ENCODE measurements around the gene EPB41L2. TPM values are rescaled to one million over a fixed set of nuclear protein-coding genes. Genes with fewer than 3 reads are reported as not detected.

The EPB41L2 gene
- 22.5 and 33.3 TPM in 2 replicates for total RNA-seq (2022)
- percentile 56 among the genes with signal in this experiment for Bru-seq, nascent RNA
- percentile 52 among the genes with signal in this experiment for BruChase-seq, experiment 1, labeled RNA remaining after a 6-hour chase
- BruChase-seq, experiment 2, labeled RNA remaining after a 2-hour chase = percentile 52 among the genes with signal in this experiment
- long read RNA-seq, full-length matches to known transcripts = 6 of 8 reads
- long read RNA-seq, partial matches to known transcripts = 0 of 8 reads
- long read RNA-seq, other reads (novel, unspliced or antisense) = 2 of 8 reads

DNA sequence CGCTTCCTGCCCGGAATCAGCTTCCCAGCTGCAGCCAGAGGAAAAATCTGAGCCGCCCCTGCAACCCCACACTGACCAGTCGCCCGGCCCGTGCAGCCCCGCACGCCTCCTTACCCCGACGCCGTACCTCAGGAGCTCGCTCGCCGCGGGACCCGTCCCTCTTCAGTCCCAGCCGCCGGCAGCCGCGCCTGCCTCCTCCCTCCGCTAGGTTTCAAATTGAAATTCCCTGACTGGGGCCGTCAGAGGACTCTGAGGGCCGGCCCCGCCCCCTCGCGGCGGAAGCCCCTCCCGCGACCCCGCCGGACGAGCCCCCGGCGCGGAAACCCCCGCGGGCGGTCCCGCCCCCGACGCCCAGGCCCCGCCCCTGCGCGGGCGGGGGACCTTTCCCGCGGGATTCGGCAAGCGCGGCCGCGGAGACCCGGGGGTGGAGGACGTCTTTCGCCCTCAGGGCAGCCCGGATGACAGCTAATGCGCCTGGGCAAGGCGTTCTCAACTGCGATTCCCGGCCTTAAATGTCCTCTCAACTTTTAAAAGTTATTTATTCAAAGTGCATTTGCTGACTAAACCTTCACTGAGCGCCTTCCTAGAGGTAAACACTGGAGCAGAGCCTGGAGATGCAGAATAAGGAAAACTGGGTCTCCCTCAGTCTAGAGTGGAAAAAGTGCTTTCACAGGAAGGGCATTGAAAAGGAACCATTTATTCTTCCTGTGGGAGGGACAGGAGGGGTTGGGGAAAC lies at the start of gene EPB41L2:
EPB41L2 (minus strand) TSS at position 218 of the 736 bp plus-strand sequence. CDS start 106,760 bp downstream, outside the sequence.
- no peaks in the 10 kb centered on the region for H3K27me3 Mint-ChIP-seq (ENCODE audit: insufficient read depth, unreplicated experiment)
- peak; percentile 80 for DNase-seq (ENCODE audit: unreplicated experiment)
- CTCF ChIA-PET = interaction anchor here (1.0 to 1.3 kb wide), 2 partner anchors 10 to 79 kb away, joined by 3 to 4 read pairs; no protein-coding TSS in a partner anchor
- intact Hi-C loops (cut with micrococcal nuclease) = loop anchor here (1.0 to 5.0 kb wide), 2 partner anchors 167 to 176 kb away; no protein-coding TSS in a partner anchor
- H3K27ac Mint-ChIP-seq (ENCODE audit: low read depth, unreplicated experiment) = peak within 1 kb of the TSS; percentile 69
- TF ChIP-seq, protein P1, sequence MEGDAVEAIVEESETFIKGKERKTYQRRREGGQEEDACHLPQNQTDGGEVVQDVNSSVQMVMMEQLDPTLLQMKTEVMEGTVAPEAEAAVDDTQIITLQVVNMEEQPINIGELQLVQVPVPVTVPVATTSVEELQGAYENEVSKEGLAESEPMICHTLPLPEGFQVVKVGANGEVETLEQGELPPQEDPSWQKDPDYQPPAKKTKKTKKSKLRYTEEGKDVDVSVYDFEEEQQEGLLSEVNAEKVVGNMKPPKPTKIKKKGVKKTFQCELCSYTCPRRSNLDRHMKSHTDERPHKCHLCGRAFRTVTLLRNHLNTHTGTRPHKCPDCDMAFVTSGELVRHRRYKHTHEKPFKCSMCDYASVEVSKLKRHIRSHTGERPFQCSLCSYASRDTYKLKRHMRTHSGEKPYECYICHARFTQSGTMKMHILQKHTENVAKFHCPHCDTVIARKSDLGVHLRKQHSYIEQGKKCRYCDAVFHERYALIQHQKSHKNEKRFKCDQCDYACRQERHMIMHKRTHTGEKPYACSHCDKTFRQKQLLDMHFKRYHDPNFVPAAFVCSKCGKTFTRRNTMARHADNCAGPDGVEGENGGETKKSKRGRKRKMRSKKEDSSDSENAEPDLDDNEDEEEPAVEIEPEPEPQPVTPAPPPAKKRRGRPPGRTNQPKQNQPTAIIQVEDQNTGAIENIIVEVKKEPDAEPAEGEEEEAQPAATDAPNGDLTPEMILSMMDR (IDR thresholded peaks at IDR 0.05; ENCODE audit: unreplicated experiment) = no peak
- POLR2A ChIA-PET = interaction anchor here (0.6 to 1.6 kb wide), 9 partner anchors 8 to 1753 kb away, joined by 3 to 5 read pairs (median 3); no protein-coding TSS in a partner anchor
- no peaks in the 10 kb centered on the region for H3K36me3 Mint-ChIP-seq (ENCODE audit: insufficient read depth, unreplicated experiment)
- H3K9me3 Mint-ChIP-seq (ENCODE audit: unreplicated experiment) = no peaks in the 10 kb centered on the region
- peak within 1 kb of the TSS; percentile 84 for H3K4me3 Mint-ChIP-seq (ENCODE audit: unreplicated experiment)
- BruUV-seq (replicated peaks) = no TSS peak
- H3K4me1 Mint-ChIP-seq (ENCODE audit: insufficient read depth, unreplicated experiment) = peaks cover 17% of the 10 kb centered on the region

DNA sequence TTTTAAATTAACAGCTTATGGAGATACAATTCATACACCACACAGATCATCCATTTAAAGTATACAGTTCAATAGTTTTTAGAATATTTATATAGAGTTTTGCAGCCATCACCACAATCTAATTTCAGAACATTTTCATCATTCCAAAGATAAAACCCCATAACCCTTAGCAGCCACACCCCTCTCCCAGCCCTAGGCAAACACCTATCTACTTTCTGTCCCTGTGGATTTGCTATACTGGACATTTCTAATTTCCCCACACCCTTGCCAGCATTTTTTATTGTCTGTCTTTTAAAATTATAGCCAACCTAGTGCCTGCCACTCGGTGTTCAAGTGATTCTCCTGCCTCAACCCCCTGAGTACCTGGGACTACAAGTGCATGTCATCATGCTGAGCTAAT lies 49.2 kb upstream of the EPB41L2 start:
- TF ChIP-seq, protein P1 (IDR thresholded peaks at IDR 0.05; ENCODE audit: unreplicated experiment) = no peak
- Mint-ChIP-seq H3K27me3 (ENCODE audit: insufficient read depth, unreplicated experiment) (no peaks in the 10 kb centered on the region), H3K36me3 (ENCODE audit: insufficient read depth, unreplicated experiment) (no peaks in the 10 kb centered on the region), H3K4me3 (ENCODE audit: unreplicated experiment) (no peak overlapping the region), H3K4me1 (ENCODE audit: insufficient read depth, unreplicated experiment) (peaks cover 5% of the 10 kb centered on the region), H3K27ac (ENCODE audit: low read depth, unreplicated experiment) (no peak overlapping the region), H3K9me3 (ENCODE audit: unreplicated experiment) (no peaks in the 10 kb centered on the region)
- ChIA-PET POLR2A (interaction anchor here (1.3 kb wide), 1 partner anchor 10 kb away, joined by 4 read pairs; no protein-coding TSS in a partner anchor), CTCF (interaction anchor here (1.2 to 11.3 kb wide), 2 partner anchors 227 to 228 kb away, joined by 9 to 200 read pairs; no protein-coding TSS in a partner anchor)
- BruUV-seq (replicated peaks) = no TSS peak
- intact Hi-C loops (cut with micrococcal nuclease) = no loop called here
- DNase-seq (ENCODE audit: unreplicated experiment) = no peak

DNA sequence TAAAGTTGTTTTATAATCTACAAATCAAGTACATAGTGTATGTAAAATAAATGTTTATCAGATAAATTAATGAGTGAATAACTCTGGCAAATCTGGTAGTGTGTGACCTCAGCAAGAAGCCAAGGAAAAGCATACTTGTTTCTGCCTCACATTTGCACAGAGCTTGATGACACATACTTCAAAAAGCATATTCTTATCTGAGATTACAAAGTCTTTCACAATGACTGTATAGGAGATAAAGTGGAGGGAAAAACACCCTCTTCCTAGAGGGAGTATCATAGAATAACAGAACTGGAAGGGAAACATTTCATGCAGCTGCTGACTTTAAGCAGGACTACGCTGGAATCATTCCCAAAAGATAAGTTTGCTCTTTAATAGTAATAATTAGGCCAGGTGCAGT lies 44.1 kb upstream of the EPB41L2 start:
- Mint-ChIP-seq H3K36me3 (ENCODE audit: insufficient read depth, unreplicated experiment) (no peaks in the 10 kb centered on the region), H3K9me3 (ENCODE audit: unreplicated experiment) (no peaks in the 10 kb centered on the region), H3K4me1 (ENCODE audit: insufficient read depth, unreplicated experiment) (peaks cover under 1% of the 10 kb centered on the region), H3K4me3 (ENCODE audit: unreplicated experiment) (no peak overlapping the region), H3K27ac (ENCODE audit: low read depth, unreplicated experiment) (no peak overlapping the region), H3K27me3 (ENCODE audit: insufficient read depth, unreplicated experiment) (no peaks in the 10 kb centered on the region)
- DNase-seq (ENCODE audit: unreplicated experiment) = no peak
- intact Hi-C loops (cut with micrococcal nuclease) = no loop called here
- POLR2A ChIA-PET = no interaction called here
- no TSS peak for BruUV-seq (replicated peaks)
- TF ChIP-seq, protein P1 (IDR thresholded peaks at IDR 0.05; ENCODE audit: unreplicated experiment) = no peak
- CTCF ChIA-PET = interaction anchor here (0.6 to 0.8 kb wide), 2 partner anchors 10 to 425 kb away, joined by 3 to 5 read pairs; no protein-coding TSS in a partner anchor

DNA sequence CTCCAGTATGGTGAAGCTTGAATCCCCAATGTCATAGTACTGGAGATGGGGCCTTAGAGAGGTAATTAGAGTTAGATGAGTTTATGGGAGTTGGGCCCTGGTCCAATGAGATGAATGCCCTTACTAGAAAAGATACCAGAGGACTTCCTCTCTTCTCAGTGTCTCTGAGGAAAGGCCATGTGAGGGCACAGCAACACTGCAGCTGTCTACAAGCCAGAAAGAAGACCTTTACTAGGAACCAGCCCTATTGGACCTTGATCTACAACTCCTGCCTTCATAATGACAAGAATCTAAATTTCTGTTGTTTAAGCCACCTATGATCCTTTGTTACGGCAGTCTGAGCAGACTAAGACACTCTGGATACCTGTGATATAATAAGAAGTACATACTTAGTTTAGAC lies 40.9 kb upstream of the EPB41L2 start:
- Mint-ChIP-seq H3K27ac (ENCODE audit: low read depth, unreplicated experiment) (no peak overlapping the region), H3K36me3 (ENCODE audit: insufficient read depth, unreplicated experiment) (no peaks in the 10 kb centered on the region), H3K4me1 (ENCODE audit: insufficient read depth, unreplicated experiment) (no peaks in the 10 kb centered on the region), H3K27me3 (ENCODE audit: insufficient read depth, unreplicated experiment) (no peaks in the 10 kb centered on the region), H3K9me3 (ENCODE audit: unreplicated experiment) (peaks cover 2% of the 10 kb centered on the region), H3K4me3 (ENCODE audit: unreplicated experiment) (no peak overlapping the region)
- TF ChIP-seq, protein P1 (IDR thresholded peaks at IDR 0.05; ENCODE audit: unreplicated experiment) = no peak
- ChIA-PET POLR2A (no interaction called here), CTCF (interaction anchor here (0.9 kb wide), 1 partner anchor 46 kb away, joined by 4 read pairs; no protein-coding TSS in a partner anchor)
- BruUV-seq (replicated peaks) = no TSS peak
- intact Hi-C loops (cut with micrococcal nuclease) = no loop called here
- no peak for DNase-seq (ENCODE audit: unreplicated experiment)
